ENCODE data around the gene ZNF524. TPM values are rescaled to one million over a fixed set of nuclear protein-coding genes. Genes with fewer than 3 reads are reported as not detected.
A peak's percentile ranks its signal among the peaks of the same experiment; 100 is the strongest.

The ZNF524 gene
- total RNA-seq, 1 experiment from 2014 or later = 14.7 TPM

DNA sequence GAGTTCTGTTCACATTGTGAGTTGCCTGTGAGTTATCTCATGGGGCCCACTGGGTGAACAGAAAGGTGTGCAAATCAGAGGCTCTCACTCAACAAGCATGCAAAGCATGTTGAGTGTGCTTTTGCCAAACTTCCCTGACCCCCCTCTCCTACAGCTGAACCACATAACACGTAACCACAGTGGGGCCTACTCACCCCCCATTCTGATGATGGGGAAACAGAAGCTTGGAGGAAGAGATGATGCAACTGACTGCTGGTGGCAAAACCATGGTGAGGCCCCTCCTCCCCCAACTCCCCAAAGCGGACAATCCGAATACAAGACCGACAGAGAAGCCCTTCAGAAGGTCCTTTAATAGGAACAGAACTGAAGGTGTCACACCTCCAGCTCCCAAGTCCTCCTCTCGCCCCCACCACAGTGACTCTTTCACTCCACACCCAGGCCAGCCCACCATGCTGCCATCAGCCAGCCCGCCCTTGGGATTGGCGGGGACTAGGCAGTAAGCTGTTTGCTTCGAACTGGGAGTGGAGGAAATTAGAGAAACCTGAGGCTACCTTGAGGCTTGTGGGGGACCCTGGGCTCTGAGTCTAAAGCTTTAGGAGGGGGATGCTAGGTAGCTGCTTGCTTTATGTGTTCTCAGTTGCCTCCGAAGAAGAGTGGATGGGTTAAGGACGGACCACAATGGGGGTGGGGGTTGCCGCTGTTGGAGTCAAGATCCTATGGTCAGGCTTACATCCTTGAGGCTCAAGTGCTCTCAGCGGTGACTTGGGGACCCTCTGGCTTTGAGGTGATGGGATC is 20.5 kb downstream of the ZNF524 start:
- no peak for DNase-seq (ENCODE audit: low read depth)

DNA sequence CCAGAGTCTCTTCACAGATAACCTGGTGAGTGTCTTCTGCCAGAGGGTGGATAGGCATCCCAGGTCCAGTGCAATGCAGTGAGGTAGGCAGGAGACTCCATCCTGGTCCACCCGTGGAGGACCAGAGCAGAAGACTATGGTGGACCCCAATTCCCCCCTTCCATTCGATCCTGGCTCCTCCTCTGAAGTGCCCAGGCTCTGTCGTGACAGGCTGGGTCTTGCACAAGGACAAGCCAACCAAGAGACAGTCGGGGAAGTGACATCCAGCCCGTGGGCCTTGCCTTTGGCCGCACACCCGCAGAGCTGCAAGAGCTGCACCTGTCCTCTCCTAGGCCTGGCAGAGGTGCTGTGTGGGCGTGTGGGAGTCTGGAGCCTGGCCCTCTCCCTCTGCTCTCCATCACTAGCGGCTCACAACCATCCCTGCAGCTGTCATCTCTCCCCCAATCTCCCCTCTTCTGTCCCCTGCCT is 21.2 kb downstream of the ZNF524 start:
- DNase-seq (ENCODE audit: low read depth) = no peak

DNA sequence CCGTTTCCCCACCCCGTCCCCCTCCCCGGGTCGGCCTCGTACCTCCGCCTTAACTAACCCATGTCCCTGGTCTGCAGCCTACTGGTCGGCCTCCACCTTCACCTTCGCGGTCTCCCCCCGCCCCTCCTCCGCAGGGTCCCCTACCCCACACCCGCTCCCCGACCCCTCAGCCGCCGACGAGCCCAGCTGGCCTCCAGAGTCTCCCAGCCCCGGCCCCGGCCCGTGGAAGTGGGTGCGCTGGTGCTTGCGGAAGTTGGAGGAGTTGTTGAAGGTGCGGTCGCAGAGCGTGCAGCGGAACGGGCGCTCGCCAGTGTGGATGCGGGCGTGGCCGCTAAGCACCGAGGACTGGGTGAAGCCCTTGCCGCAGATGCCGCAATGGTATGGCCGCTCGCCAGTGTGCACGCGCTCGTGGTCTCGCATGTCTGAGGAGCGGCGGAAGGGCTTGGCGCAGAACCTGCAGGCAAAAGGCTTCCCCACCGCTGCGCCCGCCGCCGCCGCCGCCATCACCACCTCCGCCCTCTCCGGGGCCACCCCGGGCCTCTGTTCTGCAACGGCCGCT is 21.7 kb downstream of the ZNF524 start:
- DNase-seq (ENCODE audit: low read depth) = no peak

DNA sequence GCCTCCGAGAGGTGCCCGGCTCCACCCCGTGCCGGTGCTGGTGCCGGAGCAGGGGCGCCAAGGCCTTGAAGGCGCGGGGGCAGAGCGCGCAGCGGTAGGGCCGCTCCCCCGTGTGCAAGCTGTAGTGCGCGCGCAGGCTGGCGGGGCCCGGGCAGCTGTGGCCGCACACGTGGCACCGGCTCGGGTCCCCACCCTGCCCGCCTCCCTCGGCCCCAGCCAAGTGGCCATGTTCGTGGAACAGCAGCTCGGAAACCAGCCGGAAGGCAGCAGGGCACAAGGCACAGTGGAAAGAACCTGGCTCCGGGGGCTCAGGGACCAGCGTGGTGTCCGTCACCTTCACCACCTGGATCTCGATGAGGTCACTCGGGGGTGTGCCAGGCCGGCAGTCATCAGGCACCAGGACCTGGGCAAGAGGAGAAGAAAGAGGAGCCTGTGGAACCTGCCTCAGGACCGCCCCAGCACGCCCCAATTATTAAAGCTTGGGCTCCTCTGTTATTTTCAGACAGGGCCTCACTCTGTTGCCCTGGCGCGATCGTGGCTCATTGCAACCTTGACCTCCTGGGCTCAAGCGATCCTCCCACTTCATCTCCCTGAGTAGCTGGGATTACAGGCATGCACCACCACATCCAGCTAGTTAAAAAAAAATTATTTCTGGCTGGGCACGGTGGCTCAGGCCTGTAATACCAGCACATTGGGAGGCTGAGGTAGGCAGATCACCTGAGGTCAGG is 22.3 kb downstream of the ZNF524 start:
- DNase-seq (ENCODE audit: low read depth) = no peak

DNA sequence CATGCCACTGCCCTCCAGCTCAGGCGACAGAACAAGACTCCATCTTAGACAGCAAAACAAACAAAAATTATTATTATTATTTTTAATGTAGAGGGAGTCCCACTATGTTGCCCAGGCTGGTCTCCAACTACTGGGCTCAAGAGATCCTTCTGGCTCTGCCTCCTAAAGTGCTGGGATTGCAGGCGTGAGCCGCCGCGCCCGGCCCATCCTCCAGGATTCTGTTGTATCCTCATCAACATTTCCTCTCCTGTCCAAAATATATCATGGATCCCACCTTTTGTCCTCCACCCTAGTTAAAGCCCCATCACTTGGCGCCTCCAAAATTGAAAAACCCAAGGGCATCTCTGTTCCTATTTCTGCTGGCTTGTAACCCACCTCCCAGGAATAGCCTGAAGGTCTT is 23.0 kb downstream of the ZNF524 start:
- no peak for DNase-seq (ENCODE audit: low read depth)

DNA sequence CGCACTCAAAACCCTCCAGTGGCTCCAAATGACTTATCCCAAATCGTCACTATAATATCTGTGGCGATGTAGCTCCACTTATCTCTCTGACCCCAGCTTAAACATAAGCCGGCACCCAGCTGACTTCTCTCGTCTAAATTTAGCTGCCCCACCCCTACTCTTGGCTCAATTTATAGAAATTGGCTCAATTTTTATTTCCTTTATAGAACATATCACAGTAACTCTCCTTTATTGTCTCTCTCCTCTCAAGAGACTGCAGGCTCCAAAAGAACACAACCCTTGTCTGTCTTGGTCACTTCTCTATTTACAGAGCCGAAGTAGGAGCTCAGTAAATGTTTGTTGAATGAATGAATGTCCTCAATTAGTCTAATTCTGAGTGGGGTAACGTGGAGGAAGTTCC is 23.5 kb downstream of the ZNF524 start:
- no peak for DNase-seq (ENCODE audit: low read depth)

DNA sequence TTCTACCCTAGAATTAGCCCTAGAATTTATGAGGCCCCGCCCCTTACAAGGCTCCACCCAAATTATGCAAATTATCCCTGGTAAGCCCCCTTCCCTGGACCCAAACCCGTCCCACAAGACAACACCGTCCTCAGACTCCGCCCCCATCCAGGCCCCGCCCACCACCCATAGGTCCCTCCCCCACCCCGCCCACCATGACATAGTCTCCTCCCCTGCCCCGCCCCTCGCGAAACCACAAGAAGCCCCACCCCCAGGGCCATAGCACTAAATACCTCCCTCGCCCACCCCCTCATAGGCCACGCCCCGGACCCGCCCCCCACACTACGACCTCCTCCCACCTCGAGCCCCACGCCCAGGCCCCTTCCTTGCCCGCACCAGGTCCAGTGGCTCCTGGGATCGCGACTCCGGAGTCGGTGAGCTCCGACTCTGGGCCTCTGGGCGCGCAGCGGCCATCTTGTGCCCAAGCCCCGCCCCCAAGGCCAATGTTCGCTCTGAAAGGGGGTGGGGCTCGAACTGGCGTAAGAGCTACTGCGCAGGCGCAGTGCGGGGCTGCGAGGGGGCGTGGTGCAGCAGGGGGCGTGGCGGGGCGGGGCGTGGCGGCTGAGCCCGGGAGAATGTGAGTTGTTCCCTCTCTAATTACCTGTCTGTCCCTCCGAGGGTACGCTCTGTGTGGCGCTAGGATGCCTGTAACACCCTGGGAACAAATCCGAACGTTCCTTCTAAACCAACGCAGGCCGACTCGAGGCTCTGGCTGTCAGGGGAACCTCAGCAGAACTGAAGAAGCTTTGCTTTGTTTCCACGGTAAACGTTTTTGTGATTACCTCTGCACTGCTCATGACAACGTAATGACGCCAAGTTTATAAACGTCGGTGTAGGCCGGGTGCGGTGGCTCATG is 24.3 kb downstream of the ZNF524 start, which contains the start of gene ZNF784:
Gene ZNF784, minus strand, starts transcription at position 458 of the 895 bp plus-strand sequence. Its CDS starts 5 bp downstream, at position 453.
- DNase-seq (ENCODE audit: low read depth) = peak; percentile 85

DNA sequence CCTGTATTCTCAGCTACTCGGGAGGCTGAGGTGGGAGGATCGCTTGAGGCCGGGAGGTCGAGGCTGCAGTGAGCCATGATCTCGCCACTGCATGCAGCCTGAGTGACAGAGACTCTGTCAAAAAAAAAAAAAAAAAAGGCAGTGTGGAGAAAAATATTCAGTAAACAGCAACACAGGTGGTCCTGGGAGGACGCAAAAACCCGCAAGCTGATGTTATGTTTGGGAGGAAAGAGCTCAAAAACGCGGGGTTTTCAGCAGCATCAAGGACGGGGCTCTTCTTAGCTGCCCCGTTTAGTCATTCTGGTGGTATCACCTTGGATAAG is 24.9 kb downstream of the ZNF524 start:
- DNase-seq (ENCODE audit: low read depth) = no peak

DNA sequence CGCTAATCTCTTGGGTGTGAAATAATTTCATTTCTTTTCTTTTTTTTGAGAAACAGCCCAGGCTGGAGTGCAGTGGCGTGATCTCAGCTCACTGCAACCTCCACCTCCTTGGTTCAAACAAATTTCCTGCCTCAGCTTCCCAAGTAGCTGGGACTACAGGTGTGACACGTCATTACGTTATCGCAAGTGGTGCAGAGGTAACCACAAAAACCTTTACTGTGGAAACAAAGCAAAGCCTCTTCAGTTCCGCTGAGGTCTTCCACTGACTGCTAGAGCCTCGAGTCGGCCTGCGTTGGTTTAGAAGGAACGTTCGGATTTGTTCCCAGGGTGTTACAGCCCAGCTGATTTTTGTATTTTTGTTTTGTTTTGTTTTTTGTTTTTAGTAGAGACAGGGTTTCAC is 26.3 kb downstream of the ZNF524 start:
- no peak for DNase-seq (ENCODE audit: low read depth)

DNA sequence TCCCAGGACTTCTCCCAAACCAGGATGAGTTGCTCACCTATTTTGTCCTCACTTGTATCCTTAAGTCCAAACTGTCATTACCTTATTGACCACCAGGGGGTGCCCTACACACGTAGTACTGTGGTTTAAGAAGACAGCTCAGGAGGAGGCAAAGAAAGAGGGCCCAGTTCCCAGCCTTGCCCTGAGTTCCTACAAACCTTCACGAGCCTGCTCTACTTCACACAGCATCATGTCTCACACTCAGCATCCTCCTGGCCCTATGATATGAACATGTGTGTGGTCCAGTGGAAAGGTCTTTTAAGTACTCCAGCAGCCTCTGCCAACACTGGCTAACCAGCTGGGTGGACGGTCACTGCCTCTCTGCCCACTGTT is 32.4 kb downstream of the ZNF524 start:
- peak; percentile 89 for DNase-seq (ENCODE audit: low read depth)

DNA sequence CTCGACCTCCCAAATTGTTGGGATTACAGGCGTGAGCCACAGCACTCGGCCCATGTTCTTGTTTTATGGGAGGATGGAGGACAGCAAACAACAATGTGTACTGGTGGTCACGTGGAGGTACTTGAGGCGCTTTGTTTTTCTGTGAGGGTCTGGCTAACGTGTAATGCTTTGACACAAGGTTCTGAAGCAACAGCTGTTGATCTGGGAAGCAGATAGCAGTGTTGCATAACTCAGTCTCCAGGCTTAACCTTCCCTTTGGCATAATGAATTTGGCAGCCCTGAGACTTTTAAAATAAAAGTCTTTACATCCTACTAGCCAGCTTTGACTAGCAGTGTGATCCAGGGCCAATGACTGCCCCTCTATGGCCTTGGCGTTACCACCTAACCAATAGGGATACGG is 33.8 kb downstream of the ZNF524 start:
- no peak for DNase-seq (ENCODE audit: low read depth)

DNA sequence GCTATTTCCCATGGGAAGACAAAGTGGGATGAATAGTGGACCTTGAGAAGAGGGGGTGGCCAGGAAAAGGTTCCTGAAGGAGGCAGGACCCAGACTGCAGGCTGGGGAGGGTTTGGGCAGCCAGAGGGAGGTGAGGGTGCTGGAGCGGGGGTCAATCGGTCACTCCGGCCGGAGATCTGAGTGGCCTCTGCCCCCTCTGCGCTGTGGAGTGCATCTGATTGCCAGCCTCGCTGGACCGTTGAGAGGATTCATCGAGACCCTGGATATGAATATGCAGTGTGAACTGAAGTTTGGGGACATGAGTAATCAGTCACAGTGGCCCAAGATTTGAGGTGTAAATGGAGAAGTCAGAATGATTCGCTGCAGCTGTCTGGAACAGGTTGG is 35.2 kb downstream of the ZNF524 start:
- no peak for DNase-seq (ENCODE audit: low read depth)

DNA sequence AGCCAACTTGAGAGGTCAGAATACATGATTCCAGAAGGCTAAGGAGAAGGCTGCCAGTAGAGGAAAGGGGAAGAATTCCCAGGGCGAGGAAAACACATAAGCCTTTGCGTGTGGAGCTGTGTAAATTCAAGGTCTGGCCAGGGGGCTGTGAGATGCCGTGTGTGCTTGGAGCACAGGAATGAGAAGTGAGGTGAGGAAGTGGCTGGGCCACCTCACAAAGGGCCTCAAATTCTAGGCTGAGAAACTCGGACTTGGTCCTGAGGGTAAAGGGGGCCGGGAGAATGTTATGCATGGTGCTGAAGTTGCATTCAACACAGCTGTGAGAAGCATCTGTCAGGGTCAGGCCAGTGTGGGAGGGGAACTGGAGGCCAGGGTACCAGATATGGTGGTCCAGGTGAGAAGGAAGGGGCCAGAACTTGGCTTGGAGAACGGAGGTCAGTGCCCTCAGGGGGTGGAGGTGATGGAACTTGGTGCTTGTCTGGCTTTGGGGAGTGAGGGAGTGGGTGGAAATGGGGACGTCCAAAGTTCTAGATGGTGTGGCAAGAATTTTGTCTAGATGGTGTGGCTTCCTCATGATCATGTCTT is 35.9 kb downstream of the ZNF524 start:
- no peak for DNase-seq (ENCODE audit: low read depth)

DNA sequence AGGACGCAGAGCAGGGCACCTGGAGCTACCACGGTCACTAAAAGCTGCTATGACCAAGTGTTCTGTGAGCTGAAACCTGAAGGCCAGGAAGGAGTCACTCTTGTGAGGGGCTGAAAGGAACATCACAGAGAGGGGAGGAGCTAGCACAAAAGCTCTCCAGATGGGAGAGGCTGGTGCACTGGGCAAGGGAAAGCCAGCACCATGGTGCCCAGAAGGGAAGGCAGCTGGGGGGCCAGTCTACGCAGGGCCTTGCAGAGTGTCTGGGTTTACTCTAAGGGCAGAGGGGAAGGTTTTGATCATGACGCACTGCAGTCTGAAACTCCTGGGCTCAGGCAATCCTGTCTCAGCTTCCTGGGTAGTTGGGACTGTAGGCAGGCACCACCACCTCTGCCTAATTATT is 36.6 kb downstream of the ZNF524 start:
- no peak for DNase-seq (ENCODE audit: low read depth)

DNA sequence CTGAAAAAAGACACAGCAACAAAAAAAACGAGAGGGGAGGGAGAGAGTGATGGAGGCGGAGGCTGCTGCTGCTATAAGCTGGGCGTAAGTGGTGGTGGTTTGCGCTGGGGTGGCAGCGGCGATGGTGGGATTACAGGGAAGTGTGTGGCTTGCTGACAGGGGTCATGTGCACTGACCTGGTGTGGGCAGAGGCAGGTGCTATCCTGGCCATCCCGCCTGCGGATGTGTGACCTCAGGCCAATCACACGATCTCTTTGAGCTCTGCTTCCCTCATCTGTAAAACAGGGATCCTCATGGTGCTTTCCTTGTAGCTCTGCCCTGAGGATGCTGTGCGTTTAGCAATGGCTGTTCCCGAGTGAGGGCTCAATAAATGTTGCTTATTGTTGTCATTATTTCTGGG is 37.4 kb downstream of the ZNF524 start:
- no peak for DNase-seq (ENCODE audit: low read depth)

DNA sequence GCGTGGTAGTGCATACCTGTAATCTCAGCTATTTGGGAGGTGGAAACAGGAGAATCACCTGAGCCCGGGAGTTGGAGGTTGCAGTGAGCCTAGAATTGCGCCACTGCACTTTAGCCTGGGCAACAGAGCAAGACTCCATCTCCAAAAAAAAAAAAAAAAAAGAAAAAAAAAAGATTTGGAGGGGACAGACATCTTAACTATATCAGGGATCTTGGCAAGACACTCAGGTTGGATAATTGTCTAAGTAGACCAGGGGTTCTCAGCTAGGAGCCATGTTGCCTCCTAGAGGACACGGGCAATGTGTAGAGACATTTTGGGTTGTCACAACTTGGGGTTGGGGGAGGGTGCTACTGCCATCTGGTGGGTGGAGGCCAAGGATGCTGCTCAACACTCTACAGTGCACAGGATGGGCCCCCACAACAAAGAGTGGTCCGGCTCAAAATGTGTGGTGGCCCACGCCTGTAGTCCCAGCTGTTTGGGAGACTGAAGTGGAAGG is 38.8 kb downstream of the ZNF524 start:
- DNase-seq (ENCODE audit: low read depth) = peak; percentile 53

DNA sequence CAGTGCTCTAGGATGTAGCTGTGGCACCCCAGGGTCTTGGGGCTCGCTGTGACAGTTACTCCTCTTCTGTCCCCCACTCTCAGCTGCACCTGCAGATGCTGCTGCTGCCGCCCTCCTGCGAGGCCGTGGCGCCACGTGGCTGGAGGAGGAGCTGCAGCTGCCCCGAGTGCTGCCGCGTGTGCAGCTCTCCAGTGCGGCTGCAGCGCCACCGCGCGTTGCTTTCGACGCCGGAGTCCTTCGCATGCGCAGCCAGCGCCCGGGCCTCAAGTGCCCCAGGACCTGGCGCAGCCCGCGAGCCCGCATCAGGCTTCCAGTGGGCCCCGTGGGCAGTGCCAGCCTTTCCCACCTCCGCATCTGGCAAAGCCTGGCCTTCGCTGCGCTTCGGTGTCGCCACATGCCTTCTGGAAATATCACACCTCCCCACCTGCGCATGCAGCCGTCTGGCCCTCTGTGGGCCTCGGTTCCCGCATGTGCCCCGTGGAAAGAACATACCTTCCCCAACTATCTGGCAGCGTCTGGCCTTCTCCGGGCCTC is 40.0 kb downstream of the ZNF524 start:
- DNase-seq (ENCODE audit: low read depth) = peak; percentile 77

DNA sequence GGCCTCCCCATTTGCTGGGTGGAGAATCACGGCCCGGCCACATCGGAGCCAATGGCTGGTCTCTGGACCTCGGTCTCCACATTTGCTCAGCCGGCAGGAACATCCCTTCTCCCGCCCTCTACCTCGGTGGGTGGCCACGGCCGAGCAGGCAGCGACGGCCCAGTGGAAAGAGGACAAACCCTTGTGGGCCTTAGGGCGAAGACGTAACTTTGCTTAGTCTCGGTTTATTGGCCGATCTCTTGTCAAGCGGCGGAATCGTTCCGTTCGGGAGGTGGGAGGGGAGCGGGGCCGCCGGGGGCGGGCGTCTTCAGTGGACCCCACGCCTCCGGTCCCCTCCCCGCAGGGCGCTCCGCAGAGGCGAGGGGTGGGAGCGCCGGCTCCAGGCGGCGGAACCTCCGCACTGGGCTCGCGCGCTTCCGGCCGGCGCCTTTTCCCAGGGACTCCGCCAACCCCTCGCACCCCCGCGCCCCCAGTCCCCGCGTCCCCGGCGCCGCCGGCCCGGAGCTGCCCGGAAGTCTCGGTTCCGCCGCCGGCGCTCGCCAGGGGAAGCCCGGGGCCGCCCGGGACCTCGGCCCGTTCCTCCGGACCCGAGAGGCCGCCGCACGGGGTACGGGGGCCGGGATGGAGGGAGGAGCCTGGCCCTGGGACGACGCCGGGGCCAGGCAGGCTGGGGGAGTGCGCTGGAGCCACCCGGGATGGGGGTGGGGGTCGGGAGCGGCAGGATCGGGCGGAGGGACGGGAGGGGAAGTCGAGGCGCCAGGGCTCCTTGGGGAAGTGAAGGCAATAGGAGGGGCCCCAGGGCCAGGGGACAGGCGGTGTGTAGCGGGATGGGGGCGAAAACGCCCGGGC is 40.7 kb downstream of the ZNF524 start, which contains the start of gene ZNF580:
Gene ZNF580, plus strand, starts transcription at position 426 of the 849 bp plus-strand sequence. CDS start 1,507 bp downstream, outside the sequence.
- DNase-seq (ENCODE audit: low read depth) = peak; percentile 84

DNA sequence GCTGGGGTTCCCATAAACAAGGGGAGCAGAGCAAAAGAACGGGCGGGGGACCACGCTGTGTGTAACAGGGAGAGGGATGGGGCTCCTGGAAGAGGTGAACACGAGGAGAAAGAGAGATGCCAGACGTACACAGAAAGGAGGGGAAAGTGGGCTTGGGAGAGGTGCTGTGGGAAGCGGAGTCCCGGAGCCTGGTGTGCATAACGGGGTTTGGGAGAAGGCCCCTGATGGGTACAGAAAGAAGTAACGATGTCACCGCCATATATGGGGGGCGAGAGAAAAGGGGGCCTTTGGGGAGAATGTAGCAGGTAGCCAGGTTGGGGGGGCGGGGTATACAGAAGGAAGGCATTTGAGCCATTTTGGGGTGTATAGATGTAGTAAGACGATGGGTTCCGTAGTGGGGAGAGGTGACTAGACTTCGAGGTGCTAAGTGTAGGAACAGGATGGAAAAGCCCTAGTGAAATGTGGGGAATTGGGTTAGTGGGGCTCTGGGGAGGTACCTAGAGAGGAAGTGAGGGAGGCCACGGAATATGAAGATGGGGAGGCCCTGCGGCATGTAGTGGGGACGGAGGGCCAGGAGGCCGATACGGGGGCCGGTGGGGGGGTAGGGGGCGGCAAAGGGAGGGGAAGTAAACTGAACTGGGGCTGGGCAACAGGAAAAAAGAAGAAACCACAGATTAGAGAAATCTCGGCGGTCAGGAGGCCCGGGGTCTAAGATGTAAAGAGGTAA is 41.5 kb downstream of the ZNF524 start:
- peak; percentile 34 for DNase-seq (ENCODE audit: low read depth)

Data from RPMI7951 (cell line).